Muscle of back (tissue), 11 donors: ENCODE measurements around the gene PAFAH2. TPM values are rescaled to one million over a fixed set of nuclear protein-coding genes. Genes with fewer than 3 reads are reported as not detected.

Experiments used
- DNase-seq, 3 donors: peaks; one replicate each; pipeline versions ENCODE4 v3.0.0 to v3.0.0-alpha.2; 2013
- polyA plus RNA-seq, 10 donors: library from polyadenylated mRNA; unstranded; fragments of 120-200 nt; gene quantifications; one replicate each; pipeline ENCODE4 v1.2.1, GENCODE V29; 2013; ENCODE audit not compliant: insufficient read length in 10 of 10

PAFAH2 gene
- polyA plus RNA-seq, 10 donors, result 30.1 to 83.9 (median 59.1) TPM

GRCh38 chr1:26032656-26033357 lies 34.9 kb upstream of the PAFAH2 start:
- DNase-seq, result no peak

GRCh38 chr1:26031611-26032220 lies 33.9 kb upstream of the PAFAH2 start:
- DNase-seq, result no peak

GRCh38 chr1:26031196-26031595 lies 33.3 kb upstream of the PAFAH2 start:
- no peak for DNase-seq

- no peak for DNase-seq
Observed at GRCh38 chr1:26029864-26030481, 32.1 kb upstream of the PAFAH2 start.

GRCh38 chr1:26029054-26029863 lies 31.4 kb upstream of the PAFAH2 start:
- no peak for DNase-seq

GRCh38 chr1:26028490-26028980 lies 30.7 kb upstream of the PAFAH2 start:
- DNase-seq, result no peak

DNA sequence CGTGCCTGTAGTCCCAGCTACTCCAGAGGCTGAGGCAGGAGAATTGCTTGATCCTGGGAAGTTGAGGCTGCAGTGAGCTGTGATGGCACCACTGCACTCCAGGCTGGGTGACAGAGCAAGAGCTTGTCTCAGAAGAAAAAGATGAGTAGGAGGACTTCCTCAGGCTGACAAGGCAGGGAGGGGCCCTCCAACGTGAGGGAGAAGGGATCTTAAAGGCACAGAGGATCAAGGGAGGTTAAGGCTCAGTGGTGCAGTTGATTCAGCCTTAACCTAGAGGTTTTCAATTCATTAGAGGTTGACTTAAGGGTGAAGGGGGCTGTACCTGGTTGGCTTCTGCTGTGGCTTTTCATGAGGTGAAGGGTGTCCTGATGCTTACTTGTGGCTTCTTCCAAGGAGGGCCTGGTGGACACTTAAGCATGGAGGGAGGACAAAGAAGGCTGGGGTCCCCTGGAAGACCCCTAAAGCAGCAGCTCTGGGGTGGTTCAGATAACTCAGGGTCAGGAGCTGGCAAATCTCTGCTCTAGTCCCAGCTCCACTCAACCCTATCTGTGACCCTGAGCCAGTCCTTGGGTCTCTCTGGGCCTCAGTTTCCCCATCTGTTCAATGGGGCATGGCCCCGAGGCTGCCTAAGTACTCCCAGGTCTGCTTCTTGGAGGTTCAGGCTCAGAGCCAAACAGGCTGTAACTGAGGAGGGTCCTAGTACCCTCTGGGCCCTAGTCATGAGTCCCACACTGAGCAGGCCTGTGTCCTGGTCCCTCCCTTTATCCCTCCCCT lies 30.0 kb upstream of the PAFAH2 start:
- no peak for DNase-seq

DNA sequence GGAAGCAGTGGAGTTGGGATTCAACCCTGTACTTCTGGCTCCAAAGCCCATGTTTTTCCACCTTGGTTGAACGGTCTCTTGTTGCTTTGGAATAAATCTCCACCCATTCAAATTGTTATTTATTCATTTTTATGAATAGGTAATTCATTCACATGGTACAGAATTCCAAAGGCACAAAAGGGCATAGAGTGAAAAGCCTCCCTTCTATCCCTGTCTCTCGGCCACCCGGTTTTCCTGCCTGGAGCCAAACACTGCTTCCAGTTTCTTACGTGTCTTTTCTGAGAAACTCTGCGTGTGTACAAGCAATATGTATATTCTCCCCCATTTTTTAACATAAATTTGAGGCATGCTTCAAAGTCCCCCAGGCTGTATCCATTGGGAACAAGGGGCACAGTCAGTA lies 27.7 kb upstream of the PAFAH2 start:
- no peak for DNase-seq

GRCh38 chr1:26025060-26025459 lies 27.2 kb upstream of the PAFAH2 start:
- no peak for DNase-seq

DNA sequence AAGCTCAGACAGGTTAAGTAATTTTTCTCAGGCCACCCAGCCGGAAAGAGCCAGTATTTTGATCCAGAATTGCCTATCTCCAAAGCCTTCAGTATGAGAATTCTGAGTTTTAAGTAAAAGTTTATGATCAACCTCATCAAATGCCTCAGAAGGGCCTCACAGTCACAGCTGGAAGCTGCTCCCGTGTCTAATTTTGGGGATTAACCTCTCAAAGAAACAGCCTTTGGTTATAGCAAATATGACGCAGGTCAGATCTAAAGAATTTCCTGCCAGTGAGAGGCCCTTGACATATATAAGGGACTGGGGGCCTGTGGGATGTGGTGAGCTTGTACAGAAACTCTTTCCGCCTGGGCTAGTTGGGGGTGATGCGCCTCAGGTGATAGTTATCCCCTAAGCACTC lies 26.0 kb upstream of the PAFAH2 start:
- no peak for DNase-seq

- no peak for DNase-seq
Observed at GRCh38 chr1:26023009-26023408, 25.1 kb upstream of the PAFAH2 start.

DNA sequence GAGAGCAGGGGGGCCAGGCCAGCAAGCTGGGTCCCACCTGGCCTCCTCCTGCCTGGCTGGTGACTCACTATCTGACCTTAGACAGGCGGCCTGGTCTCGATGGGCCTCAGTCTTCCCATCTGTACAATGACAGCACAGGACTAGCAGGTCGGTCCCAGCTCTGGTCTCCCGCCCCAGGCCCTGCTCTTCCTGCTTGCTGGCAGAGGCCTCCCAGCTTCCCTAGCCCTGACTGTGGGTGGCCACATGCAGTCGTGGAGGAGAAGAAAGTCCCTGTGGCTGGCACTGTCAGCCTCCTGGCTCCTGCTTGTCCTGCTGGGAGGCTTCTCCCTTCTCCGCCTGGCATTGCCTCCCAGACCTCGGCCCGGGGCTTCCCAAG lies 24.5 kb upstream of the PAFAH2 start:
- no peak for DNase-seq

DNA sequence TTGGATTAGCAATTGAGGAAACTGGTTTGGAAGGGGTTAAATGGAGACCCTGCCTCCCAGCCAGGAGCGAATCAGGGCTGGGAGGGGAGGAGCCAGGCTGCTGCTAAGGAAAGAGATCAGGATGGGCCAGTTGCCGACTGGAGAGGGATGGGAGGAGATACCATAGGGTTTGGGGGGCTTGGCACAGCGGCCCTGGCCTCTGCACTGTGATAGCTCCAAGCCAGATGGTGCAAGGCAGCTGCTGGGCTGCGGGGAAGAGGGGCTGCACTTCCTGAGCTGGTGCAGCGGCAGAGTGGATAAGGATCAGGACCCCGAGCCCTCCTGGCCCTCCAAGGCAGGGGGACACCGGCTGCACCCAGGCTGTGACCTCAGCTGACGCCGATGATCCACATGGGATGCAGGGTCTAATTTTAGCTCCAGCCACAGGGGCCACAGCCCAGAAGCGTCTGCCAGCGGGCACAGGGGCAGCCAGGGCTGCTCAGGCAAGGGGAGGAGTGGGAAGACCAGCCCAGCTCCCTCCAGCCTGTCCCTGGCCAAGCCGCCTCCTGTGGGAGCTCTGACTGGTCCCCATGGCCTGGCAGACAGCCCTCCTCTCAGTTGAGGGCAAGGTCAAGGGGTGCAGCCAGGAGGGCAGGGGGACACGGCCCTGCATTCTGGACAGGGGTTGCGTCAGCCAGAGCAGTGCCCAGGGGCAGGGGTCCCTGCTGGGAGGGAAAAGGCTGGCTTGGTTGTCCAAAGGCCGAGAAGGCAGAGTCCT lies 24.0 kb upstream of the PAFAH2 start, which contains the start of gene EXTL1:
TSS of gene EXTL1 (plus strand) at position 129 of the 757 bp plus-strand sequence. CDS start 872 bp downstream, outside the sequence.
- DNase-seq, result peak; percentile 74 to 89 (median 81)

GRCh38 chr1:26020941-26021646 lies 23.2 kb upstream of the PAFAH2 start:
- DNase-seq, result no peak

GRCh38 chr1:26020330-26020768 lies 22.5 kb upstream of the PAFAH2 start:
- no peak for DNase-seq

GRCh38 chr1:26019641-26020315 lies 21.9 kb upstream of the PAFAH2 start:
- peak in 1 of 3 donors; percentile 56 for DNase-seq

GRCh38 chr1:26017606-26018005 lies 19.7 kb upstream of the PAFAH2 start:
- no peak for DNase-seq

DNA sequence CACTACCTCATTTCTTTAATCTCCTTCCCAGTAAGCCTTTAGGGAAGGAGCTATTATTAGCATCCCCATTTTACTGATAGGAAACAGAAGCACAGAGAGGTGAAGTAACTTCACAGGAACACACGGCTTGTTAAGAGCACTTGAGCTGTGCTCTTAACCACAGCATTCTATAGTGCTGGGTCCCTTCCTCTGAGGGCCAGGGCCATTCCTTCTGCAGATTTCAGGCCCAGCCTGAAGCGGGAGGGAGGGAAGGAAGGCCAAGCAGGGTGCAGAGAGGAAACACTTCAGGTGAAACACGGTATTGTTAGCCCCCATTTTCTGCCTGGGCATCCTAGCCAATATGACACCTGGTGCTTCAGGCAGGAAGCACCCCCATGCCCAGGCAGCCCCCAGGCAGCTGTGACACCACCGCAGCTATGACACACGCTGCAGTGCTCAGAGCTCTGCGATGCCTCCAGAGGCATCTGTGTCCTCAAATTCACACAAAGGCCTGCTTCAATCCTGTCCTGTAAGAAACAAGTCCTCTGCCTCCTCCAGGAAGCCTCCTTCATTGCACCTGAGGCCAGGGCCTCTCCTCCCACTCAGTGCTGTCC lies 19.2 kb upstream of the PAFAH2 start:
- DNase-seq, result no peak
